GM19468 (cell line): ENCODE data around the gene CAP2.

ENCODE experiments used
- ATAC-seq: cut with Tn5 transposase; IDR thresholded peaks from one replicate; pipeline ENCODE4 v1.9.1; 2021; ENCODE audit warnings: mild to moderate bottlenecking, moderate library complexity, moderate number of reproducible peaks; ENCODE audit not compliant: unreplicated experiment; ENCODE audit errors: extremely low read depth

Gene CAP2, protein sequence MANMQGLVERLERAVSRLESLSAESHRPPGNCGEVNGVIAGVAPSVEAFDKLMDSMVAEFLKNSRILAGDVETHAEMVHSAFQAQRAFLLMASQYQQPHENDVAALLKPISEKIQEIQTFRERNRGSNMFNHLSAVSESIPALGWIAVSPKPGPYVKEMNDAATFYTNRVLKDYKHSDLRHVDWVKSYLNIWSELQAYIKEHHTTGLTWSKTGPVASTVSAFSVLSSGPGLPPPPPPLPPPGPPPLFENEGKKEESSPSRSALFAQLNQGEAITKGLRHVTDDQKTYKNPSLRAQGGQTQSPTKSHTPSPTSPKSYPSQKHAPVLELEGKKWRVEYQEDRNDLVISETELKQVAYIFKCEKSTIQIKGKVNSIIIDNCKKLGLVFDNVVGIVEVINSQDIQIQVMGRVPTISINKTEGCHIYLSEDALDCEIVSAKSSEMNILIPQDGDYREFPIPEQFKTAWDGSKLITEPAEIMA

DNA sequence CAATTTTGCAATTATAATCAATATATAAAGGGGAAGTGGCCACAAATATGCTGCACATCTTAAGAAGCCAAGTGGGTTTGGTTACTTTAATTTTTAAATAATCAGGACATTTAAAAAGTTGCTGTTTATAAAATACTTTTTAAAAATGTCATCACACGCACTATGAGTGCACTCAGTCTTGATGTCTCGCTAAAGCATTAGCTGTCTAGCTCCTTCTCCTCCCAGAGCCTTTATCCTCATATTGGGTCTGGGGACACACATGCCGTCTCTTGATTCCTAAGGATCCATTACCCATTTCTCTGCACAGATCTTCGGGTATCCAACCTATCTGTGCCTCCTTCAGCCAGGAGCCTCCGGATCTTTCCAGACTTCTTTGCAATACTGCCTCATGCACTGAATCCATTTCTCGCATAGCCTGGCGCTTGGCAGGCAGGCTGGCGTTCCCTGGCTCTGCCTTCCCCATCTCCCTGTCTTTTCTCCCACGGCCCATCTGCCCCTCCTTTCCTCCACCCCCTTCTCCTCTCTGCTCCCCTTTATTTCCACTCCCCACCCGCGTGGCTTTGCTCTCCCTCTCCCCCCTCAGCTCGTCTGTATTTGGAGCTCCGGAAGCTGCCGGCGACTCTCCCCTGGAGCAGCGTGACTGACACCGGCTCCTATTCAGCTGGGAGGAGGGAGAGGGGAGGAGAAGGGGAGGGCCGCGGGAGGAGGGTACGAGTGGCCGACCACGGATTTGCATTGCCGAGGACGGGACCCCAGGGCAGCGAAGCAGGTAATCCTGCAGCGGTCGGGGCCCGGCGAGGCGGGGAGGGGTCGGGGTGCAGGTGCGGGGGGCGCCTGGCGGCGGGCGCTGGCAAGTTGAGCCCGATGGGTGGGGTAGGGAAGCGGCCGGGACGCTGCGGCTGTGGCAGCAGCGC lies at the start of gene CAP2:
Gene CAP2, plus strand, starts transcription at position 618 of the 914 bp plus-strand sequence. CDS start 27,961 bp downstream, outside the sequence.
- no peak for ATAC-seq

DNA sequence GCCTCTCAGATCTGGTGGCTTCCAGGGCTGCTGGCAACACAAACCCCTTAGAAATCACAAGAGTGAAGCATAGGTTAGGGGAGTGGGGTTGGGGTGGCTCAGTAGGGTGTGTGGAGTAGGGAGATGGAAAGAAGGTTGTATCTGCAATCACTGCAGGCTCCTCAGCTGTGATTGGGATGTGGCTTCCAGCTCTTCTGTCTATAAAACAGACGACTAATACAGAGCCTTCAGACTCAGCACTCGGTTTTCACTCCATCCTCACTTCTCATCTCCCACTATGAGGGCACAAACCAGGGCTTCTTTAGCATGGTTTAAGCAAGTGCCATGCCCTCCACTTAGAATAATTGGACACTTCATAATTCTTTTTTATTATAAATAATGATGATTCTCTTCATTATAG lies 46.4 kb upstream of the CAP2 start:
- no peak for ATAC-seq

DNA sequence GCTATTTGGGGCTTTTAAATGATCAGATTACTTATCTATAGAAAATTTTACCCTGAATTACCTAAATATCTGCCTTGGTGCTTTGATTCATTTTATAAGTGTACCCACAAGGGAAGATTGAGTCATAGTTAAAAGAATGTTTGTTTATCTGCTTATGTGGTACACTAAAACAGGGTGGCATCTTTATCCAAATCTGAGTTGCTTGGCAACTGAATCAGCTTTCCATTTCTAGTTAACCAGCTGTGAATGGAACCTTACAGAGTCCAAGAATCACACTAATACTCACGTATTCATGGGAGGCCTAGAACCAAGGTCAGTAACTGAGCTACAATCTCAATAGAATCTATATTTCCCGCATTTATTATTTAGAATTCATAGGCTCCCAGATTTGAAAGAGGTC lies 44.0 kb upstream of the CAP2 start:
- no peak for ATAC-seq

DNA sequence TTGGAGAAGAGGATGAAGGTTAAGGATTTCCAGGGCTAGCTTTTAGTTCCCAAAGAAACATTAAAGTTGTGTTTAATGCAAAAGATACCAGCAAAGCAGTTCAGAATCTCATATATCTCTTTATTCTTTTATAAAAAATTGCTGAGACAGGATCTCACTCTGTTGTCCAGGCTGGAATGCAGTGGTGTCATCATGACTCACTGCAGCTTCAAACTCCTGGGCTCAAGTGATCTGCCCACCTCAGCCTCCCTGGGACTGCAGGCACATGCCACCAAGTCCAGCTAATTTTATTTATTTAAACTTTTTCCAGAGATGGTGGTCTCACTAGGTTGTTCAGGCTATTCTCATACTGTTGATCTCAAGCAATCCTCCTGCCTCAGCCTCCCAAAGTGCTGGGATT lies 41.1 kb upstream of the CAP2 start:
- ATAC-seq = no peak

DNA sequence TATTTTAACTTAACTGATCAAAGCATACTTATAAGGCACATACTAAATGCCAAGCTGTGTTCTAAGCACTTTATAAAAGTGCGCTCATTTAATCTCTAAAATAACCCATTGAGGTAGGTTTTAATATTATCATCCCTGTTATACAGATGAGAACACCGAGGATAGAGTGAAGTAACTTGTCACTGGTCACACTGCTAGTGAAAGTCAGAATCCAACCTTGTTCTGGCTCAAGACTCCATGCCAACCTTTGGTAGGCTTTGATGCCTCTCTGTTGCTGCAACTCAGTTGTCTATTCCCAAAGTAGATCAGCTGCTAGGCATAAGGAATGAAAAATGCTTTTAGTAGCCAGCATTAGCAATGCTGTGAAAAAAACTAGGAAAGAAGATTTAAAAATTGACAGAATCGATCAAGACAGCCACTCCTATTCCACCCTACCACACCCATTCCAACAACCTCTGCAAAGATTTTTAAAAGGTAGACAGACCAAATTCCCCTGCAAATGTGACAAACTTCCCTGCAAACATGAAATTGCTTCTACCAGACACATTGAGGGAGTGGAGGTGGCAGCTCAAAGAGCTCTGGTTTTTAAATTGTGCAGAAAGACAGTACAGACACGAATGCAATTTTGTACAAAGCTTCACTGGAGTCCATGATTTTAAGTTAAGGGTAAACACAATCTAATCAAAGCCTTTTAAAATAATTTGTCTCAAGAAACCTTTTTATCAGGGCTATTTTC lies 39.8 kb upstream of the CAP2 start:
- no peak for ATAC-seq

DNA sequence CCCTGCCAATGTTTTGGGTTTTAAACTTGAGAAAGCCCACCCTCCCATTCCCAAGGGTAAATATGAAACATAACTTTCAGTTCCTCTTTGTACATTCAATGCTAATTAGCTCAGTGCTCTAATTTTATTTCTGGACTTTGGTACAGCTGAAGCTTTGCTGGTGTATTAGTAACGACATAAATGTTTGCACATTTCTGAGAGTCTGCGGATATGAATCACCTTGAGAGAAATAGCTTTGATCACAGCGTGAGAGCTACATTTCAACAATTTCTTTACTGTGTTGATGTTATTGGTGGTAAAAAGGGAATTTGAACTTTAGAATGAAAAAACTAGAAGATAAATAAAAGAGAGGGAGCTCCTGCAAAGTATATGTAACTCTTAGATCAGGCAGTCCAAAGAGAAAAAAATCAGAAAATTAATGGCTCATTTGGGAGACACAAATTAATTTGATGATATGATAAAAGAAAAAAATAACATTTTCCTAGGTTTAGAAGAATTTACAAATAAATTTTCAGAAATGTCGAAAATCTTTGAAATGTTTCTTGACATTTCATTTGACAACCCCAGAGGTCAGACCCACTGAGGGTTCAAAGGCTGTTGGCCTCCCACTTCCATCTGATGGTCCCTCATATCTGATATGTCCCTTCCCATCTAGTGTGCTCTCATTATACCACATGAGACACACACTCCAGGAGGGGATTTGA lies 38.5 kb upstream of the CAP2 start:
- no peak for ATAC-seq

DNA sequence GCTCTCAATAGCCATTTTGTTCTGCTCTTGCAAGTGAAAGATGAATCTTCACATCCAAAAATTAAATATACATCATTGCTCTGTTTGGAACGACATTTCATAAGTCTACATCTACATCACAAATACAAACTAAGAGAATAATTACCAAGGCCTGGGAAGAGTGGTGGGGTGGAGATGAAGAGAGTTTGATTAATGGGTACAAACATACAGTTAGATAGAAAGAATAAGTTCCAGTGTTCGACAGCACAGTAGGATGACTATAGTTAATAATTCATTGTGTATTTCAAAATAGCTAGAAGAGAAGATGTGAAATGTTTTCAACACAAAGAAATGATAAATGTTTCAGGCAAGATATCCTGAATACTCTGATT lies 38.0 kb upstream of the CAP2 start:
- ATAC-seq = no peak

DNA sequence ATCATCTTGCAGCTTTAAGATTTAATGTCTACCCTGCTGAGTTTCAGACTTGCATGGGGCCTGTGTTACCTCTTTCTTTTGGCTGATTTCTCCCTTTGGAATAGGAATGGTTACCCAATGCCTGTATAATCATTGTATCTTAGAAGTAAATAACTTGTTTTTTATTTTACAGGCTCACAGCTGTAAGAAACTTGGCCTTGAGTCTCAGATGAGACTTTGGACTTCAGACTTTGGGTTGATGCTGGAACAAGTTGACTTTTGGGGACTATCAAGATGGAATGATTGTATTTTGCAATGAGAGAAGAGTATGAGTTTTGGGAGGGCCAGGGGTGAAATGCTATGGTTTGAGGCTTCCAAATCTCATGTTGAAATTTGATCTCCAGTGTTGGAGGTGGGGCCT lies 34.9 kb upstream of the CAP2 start:
- no peak for ATAC-seq

DNA sequence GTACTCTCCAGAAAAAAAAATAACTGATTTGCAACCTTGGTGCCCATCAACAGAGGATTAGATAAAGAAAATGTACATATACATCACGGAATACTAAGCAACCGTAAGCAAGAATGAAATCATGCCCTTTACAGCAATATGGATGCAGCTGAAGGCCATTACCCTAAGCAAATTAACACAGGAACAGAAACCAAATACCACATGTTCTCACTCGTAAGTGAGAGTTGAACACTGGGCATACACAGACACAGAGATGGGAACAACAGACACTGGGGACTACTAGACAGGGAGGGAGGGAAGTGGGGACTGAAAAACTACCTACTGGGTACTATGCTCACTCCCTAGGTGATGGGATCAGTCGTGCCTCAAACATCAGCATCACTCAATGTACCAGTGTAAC lies 32.8 kb upstream of the CAP2 start:
- ATAC-seq = no peak

DNA sequence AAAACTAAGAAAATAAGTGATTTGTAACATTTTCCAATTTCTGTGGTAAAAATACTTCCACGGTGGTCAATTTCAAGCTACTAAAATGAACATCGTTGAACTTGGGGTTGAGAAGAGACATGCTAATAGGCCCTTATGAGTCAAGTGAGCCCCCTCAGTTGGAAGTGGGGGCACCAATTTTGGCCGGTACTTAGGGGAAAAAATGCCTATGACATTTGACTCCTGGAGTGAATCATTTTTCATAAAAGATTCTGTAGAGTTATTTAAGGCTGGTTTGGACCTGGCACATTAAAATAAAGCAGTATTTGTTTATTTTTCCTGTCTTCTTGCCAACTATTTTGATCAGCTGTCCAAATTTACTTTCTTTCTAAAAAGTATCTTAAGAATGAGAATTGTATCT lies 32.4 kb upstream of the CAP2 start:
- ATAC-seq = no peak

DNA sequence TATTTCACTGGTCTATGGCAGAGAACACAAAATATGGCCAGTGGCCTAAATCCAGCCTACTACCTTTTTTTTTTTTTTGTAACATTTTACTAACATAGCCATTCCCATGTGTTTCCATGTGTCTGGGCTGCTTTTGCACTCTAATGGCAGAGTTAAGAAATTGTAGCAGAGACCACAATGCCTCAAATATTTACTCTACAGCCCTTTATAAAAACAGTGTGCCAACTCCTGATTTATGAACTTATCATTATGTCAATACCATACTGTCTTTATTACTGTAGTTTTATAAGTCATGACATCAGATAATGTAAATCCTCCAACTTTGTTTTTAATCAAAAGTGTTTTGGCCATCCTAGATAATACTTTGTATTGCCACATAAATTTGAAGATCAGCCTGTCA lies 27.4 kb upstream of the CAP2 start:
- ATAC-seq = no peak

DNA sequence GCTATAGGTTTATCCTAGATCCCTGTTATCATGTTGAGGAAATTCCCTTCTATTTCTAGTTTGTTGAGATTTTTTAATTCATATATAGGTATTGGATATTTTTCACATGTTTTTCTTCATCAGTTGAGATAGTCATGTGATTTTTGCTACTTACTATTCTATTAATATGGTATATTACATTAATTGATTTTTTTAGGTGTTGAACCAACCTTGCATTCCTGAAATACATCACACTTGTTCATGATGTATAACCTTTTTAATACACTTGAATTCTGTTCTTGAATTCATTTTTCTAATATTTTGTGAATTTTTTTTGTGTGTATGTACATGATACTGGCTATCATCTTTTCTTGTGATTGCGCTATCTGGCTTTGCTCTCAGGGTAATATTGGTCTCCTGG lies 25.5 kb upstream of the CAP2 start:
- ATAC-seq = no peak

DNA sequence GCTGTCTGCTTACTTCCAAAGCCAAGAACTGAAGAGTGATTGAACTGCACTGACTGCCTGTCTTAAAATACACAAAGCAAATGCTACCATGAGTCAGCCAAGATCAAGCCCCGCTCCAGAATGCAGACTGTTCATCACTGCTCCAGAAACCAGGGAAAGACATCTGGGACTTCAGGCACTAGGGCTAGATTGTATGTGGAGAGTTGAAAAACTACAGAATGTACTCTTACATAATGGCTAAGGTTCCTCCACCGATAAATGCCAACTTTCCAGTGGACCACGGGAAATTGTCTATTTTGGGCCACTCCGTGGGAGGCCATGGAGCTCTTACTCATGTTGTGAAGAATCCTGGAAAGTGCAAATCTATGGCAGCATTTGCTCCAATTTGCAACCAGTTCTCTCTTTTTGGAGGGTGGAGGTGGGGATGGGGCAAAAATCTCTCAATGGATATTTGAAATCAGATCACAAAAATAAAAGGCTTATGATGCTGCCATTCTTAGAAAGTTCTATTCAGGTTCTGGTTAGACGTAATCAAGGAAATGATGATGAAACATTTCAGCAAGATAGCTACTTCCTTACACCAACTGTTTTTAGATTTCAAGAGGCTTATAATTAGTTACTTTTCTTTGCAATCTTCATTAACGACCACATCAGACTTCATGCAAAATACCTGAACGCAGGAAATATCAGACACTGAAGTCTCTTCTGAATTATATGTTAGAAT lies 11.8 kb upstream of the CAP2 start:
- ATAC-seq = no peak

DNA sequence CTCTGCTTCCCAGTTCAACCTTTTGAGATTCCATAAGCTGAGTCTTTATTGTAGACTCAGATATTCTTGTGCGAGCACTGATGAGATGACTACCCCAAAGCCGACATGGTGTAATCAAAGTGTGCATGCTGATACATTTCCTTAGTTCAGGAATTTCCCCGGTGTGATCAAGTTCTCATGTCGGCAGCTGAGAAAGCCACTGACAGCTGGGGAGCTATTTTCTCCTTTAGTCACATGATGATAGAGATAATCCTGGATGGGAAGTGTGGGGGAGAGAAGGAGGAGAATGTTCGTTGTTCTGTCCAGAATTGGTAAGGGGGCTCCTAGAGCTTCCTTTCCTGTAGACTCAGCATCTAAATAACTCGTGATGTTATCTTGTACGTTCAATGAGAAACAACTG lies 7.7 kb upstream of the CAP2 start:
- ATAC-seq = no peak

DNA sequence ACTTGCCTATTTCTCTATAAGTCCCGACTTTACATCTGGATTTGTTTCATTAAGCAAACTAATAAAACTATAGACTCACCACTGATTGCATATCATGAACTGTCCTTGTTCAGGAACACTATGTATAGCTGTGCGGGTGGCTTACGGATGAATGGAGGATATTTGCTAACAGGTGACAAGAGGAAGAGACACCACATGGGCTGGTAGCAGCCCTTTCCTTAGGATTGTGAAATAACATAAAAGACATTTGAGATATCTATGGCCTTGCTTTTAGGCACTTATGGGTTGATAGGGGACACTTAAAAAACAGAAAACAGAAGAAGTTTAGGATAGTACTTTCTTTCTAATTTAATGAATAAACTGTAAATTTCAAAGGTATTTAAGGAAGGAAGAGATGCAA lies 5.0 kb upstream of the CAP2 start:
- no peak for ATAC-seq

DNA sequence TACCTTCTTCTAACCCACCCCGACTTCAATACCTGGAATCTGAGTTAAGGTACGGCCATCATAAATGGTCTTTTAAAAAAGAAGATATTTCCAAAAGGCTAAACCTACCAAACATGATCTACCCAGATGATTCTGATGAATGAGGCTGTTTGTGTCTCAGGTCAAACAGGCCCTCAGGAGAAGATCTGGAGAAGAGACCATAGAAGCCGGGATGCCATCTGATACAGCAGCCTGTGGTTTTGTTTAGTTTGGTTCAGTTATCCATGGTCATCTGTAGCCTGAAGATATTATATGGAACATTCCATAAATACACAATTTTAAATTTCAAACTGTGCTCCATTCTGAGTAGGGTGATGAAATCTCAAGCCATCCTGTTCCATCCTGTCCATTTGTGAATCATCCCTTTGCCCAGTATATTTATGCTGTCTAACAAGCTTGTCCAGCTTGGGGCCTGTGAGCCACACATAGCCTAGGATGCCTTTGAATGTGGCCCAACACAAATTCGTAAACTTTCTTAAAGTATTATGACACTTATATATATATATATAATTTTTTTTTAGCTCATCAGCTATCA lies 4.0 kb upstream of the CAP2 start:
- no peak for ATAC-seq

DNA sequence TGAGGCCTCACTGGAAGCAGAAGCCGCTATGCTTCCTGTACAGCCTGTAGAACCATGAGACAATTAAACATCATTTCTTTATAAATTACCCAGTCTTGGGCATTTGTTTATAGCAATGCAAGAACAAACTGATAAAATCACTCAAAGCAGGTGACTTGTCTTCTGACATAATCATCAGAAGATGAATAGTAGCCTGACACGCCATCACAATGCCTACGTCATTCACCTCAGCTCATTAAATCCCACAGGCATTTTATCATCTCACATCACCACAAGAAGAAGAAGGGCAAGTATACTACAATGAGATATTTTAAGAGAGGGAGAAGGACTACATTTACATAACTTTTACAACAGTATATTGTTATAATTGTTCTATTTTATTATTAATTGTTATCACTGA lies 3.1 kb upstream of the CAP2 start:
- no peak for ATAC-seq

DNA sequence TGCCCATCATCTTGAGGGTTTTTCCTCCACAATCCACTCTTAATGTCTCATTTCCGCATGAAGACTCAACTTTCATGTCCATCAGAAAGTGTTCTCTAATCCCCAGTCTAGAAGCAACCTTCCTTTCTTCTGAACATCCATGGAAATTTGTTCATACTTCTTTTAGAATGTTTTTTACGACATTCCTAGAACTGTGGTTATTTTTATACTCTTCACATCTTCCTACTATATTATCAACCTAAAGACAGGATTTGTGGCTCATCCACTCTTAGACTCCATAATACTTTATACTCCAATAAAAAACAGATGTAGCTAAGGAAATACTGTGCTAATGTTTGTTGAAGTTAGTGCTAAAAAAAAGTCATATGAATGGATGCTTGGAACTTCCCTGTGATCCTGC lies 1.4 kb upstream of the CAP2 start:
- no peak for ATAC-seq
